B cell (primary cell): ENCODE data around the gene FUNDC2.

Experiments
- CTCF ChIP-seq: fragments of 200-600 bp; IDR thresholded peaks from one replicate; pipeline ENCODE4 v1.8.0; 2022; ENCODE audit warnings: antibody characterized with exemption, mild to moderate bottlenecking
- EZH2 ChIP-seq: IDR thresholded peaks from 2 replicates; pipeline ENCODE4 v1.6.1; 2012; ENCODE audit warnings: borderline replicate concordance, low read depth, mild to moderate bottlenecking, moderate library complexity, low read length; ENCODE audit not compliant: insufficient read depth, poor library complexity, severe bottlenecking

GRCh38 chrX:154991476-154991875 lies 35.2 kb upstream of the FUNDC2 start:
- TF ChIP-seq CTCF (no peak), EZH2 (no peak)
